ENCODE results near the gene TBPL2. TPM values are rescaled to one million over a fixed set of nuclear protein-coding genes. Genes with fewer than 3 reads are reported as not detected.

The TBPL2 gene
- total and polyA plus RNA-seq, 2 of the 13 experiments (the other 11 are each of a cell fraction or from before 2014, with no cell fraction given): not detected

- peak; percentile 68 for TF ChIP-seq ZNF317 (CRISPR knock-in tag; IDR thresholded peaks at IDR 0.05)
- TF ChIP-seq, protein P1, sequence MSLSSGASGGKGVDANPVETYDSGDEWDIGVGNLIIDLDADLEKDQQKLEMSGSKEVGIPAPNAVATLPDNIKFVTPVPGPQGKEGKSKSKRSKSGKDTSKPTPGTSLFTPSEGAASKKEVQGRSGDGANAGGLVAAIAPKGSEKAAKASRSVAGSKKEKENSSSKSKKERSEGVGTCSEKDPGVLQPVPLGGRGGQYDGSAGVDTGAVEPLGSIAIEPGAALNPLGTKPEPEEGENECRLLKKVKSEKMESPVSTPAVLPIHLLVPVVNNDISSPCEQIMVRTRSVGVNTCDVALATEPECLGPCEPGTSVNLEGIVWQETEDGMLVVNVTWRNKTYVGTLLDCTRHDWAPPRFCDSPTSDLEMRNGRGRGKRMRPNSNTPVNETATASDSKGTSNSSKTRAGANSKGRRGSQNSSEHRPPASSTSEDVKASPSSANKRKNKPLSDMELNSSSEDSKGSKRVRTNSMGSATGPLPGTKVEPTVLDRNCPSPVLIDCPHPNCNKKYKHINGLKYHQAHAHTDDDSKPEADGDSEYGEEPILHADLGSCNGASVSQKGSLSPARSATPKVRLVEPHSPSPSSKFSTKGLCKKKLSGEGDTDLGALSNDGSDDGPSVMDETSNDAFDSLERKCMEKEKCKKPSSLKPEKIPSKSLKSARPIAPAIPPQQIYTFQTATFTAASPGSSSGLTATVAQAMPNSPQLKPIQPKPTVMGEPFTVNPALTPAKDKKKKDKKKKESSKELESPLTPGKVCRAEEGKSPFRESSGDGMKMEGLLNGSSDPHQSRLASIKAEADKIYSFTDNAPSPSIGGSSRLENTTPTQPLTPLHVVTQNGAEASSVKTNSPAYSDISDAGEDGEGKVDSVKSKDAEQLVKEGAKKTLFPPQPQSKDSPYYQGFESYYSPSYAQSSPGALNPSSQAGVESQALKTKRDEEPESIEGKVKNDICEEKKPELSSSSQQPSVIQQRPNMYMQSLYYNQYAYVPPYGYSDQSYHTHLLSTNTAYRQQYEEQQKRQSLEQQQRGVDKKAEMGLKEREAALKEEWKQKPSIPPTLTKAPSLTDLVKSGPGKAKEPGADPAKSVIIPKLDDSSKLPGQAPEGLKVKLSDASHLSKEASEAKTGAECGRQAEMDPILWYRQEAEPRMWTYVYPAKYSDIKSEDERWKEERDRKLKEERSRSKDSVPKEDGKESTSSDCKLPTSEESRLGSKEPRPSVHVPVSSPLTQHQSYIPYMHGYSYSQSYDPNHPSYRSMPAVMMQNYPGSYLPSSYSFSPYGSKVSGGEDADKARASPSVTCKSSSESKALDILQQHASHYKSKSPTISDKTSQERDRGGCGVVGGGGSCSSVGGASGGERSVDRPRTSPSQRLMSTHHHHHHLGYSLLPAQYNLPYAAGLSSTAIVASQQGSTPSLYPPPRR (CRISPR knock-in tag; IDR thresholded peaks at IDR 0.05; ENCODE audit: borderline replicate concordance): no peak; the same call in 1 of the 2 replicates
- no peak for TF ChIP-seq SCMH1 (CRISPR knock-in tag; IDR thresholded peaks at IDR 0.05; ENCODE audit: borderline replicate concordance)
- TF ChIP-seq BCL6 (CRISPR knock-in tag; IDR thresholded peaks at IDR 0.05): no peak
- no peak for TF ChIP-seq DNMT3B (CRISPR knock-in tag; conservative IDR thresholded peaks at IDR 0.05)
- peak; percentile 74; the same call in 1 of the 2 replicates for TF ChIP-seq SPEN (CRISPR knock-in tag; IDR thresholded peaks at IDR 0.05; ENCODE audit: low read depth)
- TF ChIP-seq GLI4 (CRISPR knock-in tag; IDR thresholded peaks at IDR 0.05; ENCODE audit: borderline replicate concordance): no peak
- TF ChIP-seq SIX4 (CRISPR knock-in tag; IDR thresholded peaks at IDR 0.05): 0 out of 2 replicates have a peak, but pooled peaks have one; percentile 47
- TF ChIP-seq CREB1 (IDR thresholded peaks at IDR 0.05): no peak
- 0 out of 2 replicates have a peak, but pooled peaks have one; percentile 43 for TF ChIP-seq CREB1 (CRISPR knock-in tag; IDR thresholded peaks at IDR 0.05)
- TF ChIP-seq ZNF589 (CRISPR knock-in tag; conservative IDR thresholded peaks at IDR 0.05): no peak
- TF ChIP-seq ATF6 (CRISPR knock-in tag; conservative IDR thresholded peaks at IDR 0.05): no peak
- no peak for TF ChIP-seq ZSCAN30 (CRISPR knock-in tag; IDR thresholded peaks at IDR 0.05)
- peak; percentile 69; the same call in 1 of the 2 replicates for TF ChIP-seq ZNF274 (CRISPR knock-in tag; IDR thresholded peaks at IDR 0.05)
- TF ChIP-seq, protein P2, sequence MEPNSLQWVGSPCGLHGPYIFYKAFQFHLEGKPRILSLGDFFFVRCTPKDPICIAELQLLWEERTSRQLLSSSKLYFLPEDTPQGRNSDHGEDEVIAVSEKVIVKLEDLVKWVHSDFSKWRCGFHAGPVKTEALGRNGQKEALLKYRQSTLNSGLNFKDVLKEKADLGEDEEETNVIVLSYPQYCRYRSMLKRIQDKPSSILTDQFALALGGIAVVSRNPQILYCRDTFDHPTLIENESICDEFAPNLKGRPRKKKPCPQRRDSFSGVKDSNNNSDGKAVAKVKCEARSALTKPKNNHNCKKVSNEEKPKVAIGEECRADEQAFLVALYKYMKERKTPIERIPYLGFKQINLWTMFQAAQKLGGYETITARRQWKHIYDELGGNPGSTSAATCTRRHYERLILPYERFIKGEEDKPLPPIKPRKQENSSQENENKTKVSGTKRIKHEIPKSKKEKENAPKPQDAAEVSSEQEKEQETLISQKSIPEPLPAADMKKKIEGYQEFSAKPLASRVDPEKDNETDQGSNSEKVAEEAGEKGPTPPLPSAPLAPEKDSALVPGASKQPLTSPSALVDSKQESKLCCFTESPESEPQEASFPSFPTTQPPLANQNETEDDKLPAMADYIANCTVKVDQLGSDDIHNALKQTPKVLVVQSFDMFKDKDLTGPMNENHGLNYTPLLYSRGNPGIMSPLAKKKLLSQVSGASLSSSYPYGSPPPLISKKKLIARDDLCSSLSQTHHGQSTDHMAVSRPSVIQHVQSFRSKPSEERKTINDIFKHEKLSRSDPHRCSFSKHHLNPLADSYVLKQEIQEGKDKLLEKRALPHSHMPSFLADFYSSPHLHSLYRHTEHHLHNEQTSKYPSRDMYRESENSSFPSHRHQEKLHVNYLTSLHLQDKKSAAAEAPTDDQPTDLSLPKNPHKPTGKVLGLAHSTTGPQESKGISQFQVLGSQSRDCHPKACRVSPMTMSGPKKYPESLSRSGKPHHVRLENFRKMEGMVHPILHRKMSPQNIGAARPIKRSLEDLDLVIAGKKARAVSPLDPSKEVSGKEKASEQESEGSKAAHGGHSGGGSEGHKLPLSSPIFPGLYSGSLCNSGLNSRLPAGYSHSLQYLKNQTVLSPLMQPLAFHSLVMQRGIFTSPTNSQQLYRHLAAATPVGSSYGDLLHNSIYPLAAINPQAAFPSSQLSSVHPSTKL (CRISPR knock-in tag; IDR thresholded peaks at IDR 0.05): peak; percentile 48
Measured at GRCh38 chr14:55411426-55412389, 28.7 kb downstream of the TBPL2 start, which contains the start of gene ATG14 (continued).

Measured in HepG2 (cell line).